OCI-LY3 (cell line): ENCODE data around the gene EPHB2.

Experiments
- H2AFZ ChIP-seq: fragments of 200-600, 300-600 bp; shearing (Covaris generic); 2 replicates; pipeline ENCODE4 v1.6.0; 2014; ENCODE audit warnings: antibody characterized with exemption, low read depth, low read length
- H3K27ac ChIP-seq: fragments of 200-600, 300-600 bp; sonication (generic); 2 replicates; pipeline ENCODE4 v1.5.1; 2014; ENCODE audit warnings: mild to moderate bottlenecking, low read length, moderate library complexity, mixed read lengths
- H3K27me3 ChIP-seq: fragments of 200-600, 300-600 bp; sonication (generic); 2 replicates; pipeline ENCODE4 v1.6.1; 2014; ENCODE audit warnings: low read depth, low read length, mixed read lengths
- H3K36me3 ChIP-seq: fragments of 200-600, 300-600 bp; sonication (generic); replicated peaks from 2 replicates; pipeline ENCODE3; 2014; ENCODE audit warnings: low read depth, low read length, mixed read lengths
- H3K4me1 ChIP-seq: fragments of 300-600, 200-600 bp; sonication (generic); 2 replicates; pipeline ENCODE4 v1.6.1; 2014; ENCODE audit warnings: low read length, mixed read lengths
- H3K4me2 ChIP-seq: fragments of 200-600, 300-600 bp; sonication (generic); 2 replicates; pipeline ENCODE4 v1.6.1; 2014; ENCODE audit warnings: low read length, mixed read lengths
- H3K4me3 ChIP-seq: fragments of 300-600, 200-600 bp; sonication (generic); 2 replicates; pipeline ENCODE4 v1.5.1; 2014; ENCODE audit warnings: antibody characterized with exemption, mild to moderate bottlenecking, low read length, moderate library complexity
- H3K79me2 ChIP-seq: fragments of 300-600, 200-600 bp; shearing (Covaris generic); 2 replicates; pipeline ENCODE4 v1.6.1; 2014; ENCODE audit warnings: mild to moderate bottlenecking, low read length, mixed read lengths
- H3K9ac ChIP-seq: fragments of 300-600, 200-600 bp; shearing (Covaris generic); 2 replicates; pipeline ENCODE4 v1.6.0; 2014; ENCODE audit warnings: mild to moderate bottlenecking, low read length, moderate library complexity
- H3K9me3 ChIP-seq: fragments of 200-600, 300-600 bp; shearing (Covaris generic); 2 replicates; pipeline ENCODE4 v1.6.1; 2014; ENCODE audit warnings: low read length, mixed read lengths; ENCODE audit not compliant: insufficient read depth
- H4K20me1 ChIP-seq: fragments of 200-600, 300-600 bp; sonication (generic); 2 replicates; pipeline ENCODE4 v1.6.1; 2016; ENCODE audit warnings: low read length, mixed read lengths; ENCODE audit not compliant: insufficient read depth
- EZH2phosphoT487 ChIP-seq: fragments of 200-600 bp; shearing (Covaris generic); IDR thresholded peaks from 2 replicates; pipeline ENCODE4 v1.6.1; 2018; ENCODE audit warnings: antibody characterized with exemption, mixed run types, low read depth
- TF ChIP-seq, protein P1 (sequence below): fragments of 200-600, 300-600 bp; sonication (generic); IDR thresholded peaks from 2 replicates; pipeline ENCODE4 v1.5.1; 2014; ENCODE audit warnings: antibody characterized with exemption, low read length, low read depth

EPHB2 gene

GRCh38 chr1:22796642-22797041 is 86.0 kb downstream of the EPHB2 start:
- Histone ChIP-seq H3K27ac (no peak overlapping the region), H3K4me2 (no peak overlapping the region), H3K4me3 (no peak overlapping the region), H3K4me1 (no peaks in the 10 kb centered on the region), H4K20me1 (no peaks in the 10 kb centered on the region), H3K9ac (no peak overlapping the region), H3K36me3 (no peaks in the 10 kb centered on the region), H3K27me3 (no peaks in the 10 kb centered on the region), H2AFZ (no peak overlapping the region), H3K9me3 (no peaks in the 10 kb centered on the region), H3K79me2 (no peaks in the 10 kb centered on the region)
- TF ChIP-seq EZH2phosphoT487: no peak
- TF ChIP-seq, protein P1, sequence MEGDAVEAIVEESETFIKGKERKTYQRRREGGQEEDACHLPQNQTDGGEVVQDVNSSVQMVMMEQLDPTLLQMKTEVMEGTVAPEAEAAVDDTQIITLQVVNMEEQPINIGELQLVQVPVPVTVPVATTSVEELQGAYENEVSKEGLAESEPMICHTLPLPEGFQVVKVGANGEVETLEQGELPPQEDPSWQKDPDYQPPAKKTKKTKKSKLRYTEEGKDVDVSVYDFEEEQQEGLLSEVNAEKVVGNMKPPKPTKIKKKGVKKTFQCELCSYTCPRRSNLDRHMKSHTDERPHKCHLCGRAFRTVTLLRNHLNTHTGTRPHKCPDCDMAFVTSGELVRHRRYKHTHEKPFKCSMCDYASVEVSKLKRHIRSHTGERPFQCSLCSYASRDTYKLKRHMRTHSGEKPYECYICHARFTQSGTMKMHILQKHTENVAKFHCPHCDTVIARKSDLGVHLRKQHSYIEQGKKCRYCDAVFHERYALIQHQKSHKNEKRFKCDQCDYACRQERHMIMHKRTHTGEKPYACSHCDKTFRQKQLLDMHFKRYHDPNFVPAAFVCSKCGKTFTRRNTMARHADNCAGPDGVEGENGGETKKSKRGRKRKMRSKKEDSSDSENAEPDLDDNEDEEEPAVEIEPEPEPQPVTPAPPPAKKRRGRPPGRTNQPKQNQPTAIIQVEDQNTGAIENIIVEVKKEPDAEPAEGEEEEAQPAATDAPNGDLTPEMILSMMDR: no peak

DNA sequence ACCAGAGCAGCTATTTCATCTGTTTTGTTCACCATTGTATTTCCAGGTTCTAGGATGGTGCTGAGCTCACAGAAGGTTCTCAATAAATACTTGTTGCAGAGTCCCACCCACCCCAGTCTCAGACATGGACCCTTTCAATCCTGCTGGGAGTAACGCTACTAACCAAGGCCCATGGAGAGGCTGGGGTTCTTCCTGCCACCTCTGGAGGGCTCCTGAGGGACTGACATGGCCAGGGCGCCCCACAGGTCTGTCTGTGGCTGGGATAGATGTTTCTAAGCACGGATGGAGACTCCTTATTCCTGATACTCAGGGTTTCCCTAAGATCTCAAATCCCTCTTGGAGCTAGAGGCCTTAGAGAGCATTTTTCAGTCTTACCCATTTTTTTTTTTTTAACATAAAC is 87.4 kb downstream of the EPHB2 start:
- Histone ChIP-seq H3K9ac (no peak overlapping the region), H3K9me3 (no peaks in the 10 kb centered on the region), H4K20me1 (no peaks in the 10 kb centered on the region), H3K79me2 (no peaks in the 10 kb centered on the region), H3K4me2 (no peak overlapping the region), H3K36me3 (no peaks in the 10 kb centered on the region), H3K27me3 (no peaks in the 10 kb centered on the region), H2AFZ (no peak overlapping the region), H3K4me3 (no peak overlapping the region), H3K4me1 (no peaks in the 10 kb centered on the region), H3K27ac (no peak overlapping the region)
- no peak for TF ChIP-seq EZH2phosphoT487
- TF ChIP-seq, protein P1: no peak

GRCh38 chr1:22799971-22800370 is 89.3 kb downstream of the EPHB2 start:
- Histone ChIP-seq H3K36me3 (no peaks in the 10 kb centered on the region), H2AFZ (no peak overlapping the region), H3K4me3 (no peak overlapping the region), H3K9me3 (no peaks in the 10 kb centered on the region), H3K4me2 (no peak overlapping the region), H3K9ac (no peak overlapping the region), H4K20me1 (no peaks in the 10 kb centered on the region), H3K4me1 (no peaks in the 10 kb centered on the region), H3K27ac (no peak overlapping the region), H3K79me2 (no peaks in the 10 kb centered on the region), H3K27me3 (no peaks in the 10 kb centered on the region)
- TF ChIP-seq, protein P1: no peak
- no peak for TF ChIP-seq EZH2phosphoT487

- no peak overlapping the region for H3K9ac ChIP-seq
- no peaks in the 10 kb centered on the region for H4K20me1 ChIP-seq
- TF ChIP-seq, protein P1: no peak
- no peak for TF ChIP-seq EZH2phosphoT487
- no peak overlapping the region for H3K4me2 ChIP-seq
- H3K4me1 ChIP-seq: no peaks in the 10 kb centered on the region
- H3K9me3 ChIP-seq: no peaks in the 10 kb centered on the region
- no peak overlapping the region for H3K27ac ChIP-seq
- H3K36me3 ChIP-seq: no peaks in the 10 kb centered on the region
- no peak overlapping the region for H3K4me3 ChIP-seq
- no peaks in the 10 kb centered on the region for H3K27me3 ChIP-seq
- no peak overlapping the region for H2AFZ ChIP-seq
- no peaks in the 10 kb centered on the region for H3K79me2 ChIP-seq
Measured at GRCh38 chr1:22800629-22801028, 90.0 kb downstream of the EPHB2 start.
